ENCODE results near the gene TMC5.

TMC5 gene

GRCh38 chr16:19438739-19439138 lies 21.1 kb downstream of the TMC5 start:
- no peak overlapping the region for H3K4me3 ChIP-seq (ENCODE audit: low read length)
- DNase-seq (ENCODE audit: low read depth) = no peak
- TF ChIP-seq, protein P1, sequence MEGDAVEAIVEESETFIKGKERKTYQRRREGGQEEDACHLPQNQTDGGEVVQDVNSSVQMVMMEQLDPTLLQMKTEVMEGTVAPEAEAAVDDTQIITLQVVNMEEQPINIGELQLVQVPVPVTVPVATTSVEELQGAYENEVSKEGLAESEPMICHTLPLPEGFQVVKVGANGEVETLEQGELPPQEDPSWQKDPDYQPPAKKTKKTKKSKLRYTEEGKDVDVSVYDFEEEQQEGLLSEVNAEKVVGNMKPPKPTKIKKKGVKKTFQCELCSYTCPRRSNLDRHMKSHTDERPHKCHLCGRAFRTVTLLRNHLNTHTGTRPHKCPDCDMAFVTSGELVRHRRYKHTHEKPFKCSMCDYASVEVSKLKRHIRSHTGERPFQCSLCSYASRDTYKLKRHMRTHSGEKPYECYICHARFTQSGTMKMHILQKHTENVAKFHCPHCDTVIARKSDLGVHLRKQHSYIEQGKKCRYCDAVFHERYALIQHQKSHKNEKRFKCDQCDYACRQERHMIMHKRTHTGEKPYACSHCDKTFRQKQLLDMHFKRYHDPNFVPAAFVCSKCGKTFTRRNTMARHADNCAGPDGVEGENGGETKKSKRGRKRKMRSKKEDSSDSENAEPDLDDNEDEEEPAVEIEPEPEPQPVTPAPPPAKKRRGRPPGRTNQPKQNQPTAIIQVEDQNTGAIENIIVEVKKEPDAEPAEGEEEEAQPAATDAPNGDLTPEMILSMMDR (conservative IDR thresholded peaks at IDR 0.05; ENCODE audit: low read length) = no peak

GRCh38 chr16:19439483-19439882 lies 21.8 kb downstream of the TMC5 start:
- no peak overlapping the region for H3K4me3 ChIP-seq (ENCODE audit: low read length)
- TF ChIP-seq, protein P1 (conservative IDR thresholded peaks at IDR 0.05; ENCODE audit: low read length) = no peak
- no peak for DNase-seq (ENCODE audit: low read depth)

DNA sequence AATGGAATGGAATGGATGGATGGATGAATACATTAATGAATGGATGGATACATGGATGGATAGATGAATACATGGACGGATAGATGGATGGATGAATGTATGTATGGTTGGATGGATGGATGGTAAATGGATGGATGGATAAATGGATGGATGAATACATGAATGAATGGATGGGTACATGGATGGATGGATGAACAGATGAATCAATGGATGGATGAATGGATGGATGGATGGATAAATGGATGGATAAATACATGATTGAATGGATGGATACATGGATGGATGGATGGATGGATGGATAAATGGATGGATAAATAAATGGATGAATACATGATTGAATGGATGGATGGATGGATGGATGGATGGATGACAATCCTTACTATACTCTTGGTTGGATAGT lies 26.0 kb downstream of the TMC5 start:
- no peak for DNase-seq (ENCODE audit: low read depth)
- TF ChIP-seq, protein P1 (conservative IDR thresholded peaks at IDR 0.05; ENCODE audit: low read length) = no peak
- H3K4me3 ChIP-seq (ENCODE audit: low read length) = no peak overlapping the region

DNA sequence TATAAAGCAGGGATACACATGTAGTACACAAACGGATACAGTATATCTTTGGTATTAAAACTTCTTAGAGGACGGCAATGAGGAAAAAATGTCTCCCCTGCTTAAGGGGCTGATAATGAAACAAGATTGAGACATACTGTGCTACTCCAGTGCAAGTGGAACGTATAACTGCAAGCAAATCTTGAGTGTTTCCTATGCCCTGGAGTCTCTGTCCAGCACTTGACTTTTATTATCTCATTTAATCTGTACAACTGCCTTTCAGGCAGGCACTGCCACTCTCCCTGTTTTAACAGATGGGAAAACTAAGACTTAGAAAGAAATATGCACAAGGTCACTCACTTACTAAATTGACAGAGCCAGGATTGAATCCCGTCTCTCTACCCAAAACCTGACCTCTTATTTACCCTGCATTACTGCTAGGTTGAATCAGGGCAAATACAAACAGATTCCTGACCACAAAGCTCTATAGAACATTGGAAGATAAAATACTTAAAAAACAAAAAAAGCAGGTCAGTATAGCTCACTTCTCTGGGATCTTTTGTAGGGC lies 28.7 kb downstream of the TMC5 start:
- no peak for DNase-seq (ENCODE audit: low read depth)
- TF ChIP-seq, protein P1 (conservative IDR thresholded peaks at IDR 0.05; ENCODE audit: low read length) = no peak
- H3K4me3 ChIP-seq (ENCODE audit: low read length) = no peak overlapping the region

- TF ChIP-seq, protein P1 (conservative IDR thresholded peaks at IDR 0.05; ENCODE audit: low read length) = no peak
- no peak for DNase-seq (ENCODE audit: low read depth)
- no peak overlapping the region for H3K4me3 ChIP-seq (ENCODE audit: low read length)
Observed at GRCh38 chr16:19446886-19447285, 29.2 kb downstream of the TMC5 start.

DNA sequence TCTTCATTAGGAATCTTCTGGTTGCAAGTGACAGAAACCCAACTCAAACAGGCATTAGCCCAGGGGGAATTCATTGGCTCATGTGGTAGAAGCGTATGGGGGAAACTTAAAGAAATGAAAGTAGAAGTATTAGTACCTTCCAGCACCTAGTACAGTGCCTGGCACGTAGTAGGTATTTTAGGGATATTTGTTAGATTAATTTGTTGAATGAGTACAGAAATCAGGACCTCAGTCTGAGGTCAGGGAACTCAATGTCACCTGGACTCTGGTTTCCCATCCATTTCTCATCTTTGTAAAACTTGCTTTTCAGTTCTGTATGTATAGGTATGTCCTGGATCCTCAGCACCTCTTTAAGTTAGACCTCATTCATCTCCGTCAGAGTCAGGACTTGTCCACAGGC lies 32.5 kb downstream of the TMC5 start:
- H3K4me3 ChIP-seq (ENCODE audit: low read length) = no peak overlapping the region
- TF ChIP-seq, protein P1 (conservative IDR thresholded peaks at IDR 0.05; ENCODE audit: low read length) = no peak
- DNase-seq (ENCODE audit: low read depth) = no peak

- DNase-seq (ENCODE audit: low read depth) = no peak
- TF ChIP-seq, protein P1 (conservative IDR thresholded peaks at IDR 0.05; ENCODE audit: low read length) = no peak
- H3K4me3 ChIP-seq (ENCODE audit: low read length) = no peak overlapping the region
Observed at GRCh38 chr16:19458722-19459379, 41.2 kb downstream of the TMC5 start.

Measured in AG10803 (cell line).